CD8-positive, alpha-beta memory T cell (primary cell): Measurements from ENCODE around the gene LMO7. TPM values are rescaled to one million over a fixed set of nuclear protein-coding genes. Genes with fewer than 3 reads are reported as not detected.

Experiments
- CTCF ChIA-PET: fragments of 350-600 bp; sonication (Branson Sonifier 250); formaldehyde crosslinking; loops from one replicate; lab custom pipeline; 2021; ENCODE audit warnings: antibody characterized with exemption; lab: Charles Lee
- POLR2A ChIA-PET: fragments of 350-600 bp; sonication (Branson Sonifier 250); formaldehyde crosslinking; loops from one replicate; lab custom pipeline; 2021; ENCODE audit warnings: antibody characterized with exemption; lab: Charles Lee
- DNase-seq, 5 donors: peaks; one replicate each; pipeline versions ENCODE4 v3.0.0 to v3.0.0-alpha.2; 2020 to 2022; ENCODE audit warnings: mixed read lengths in 1 of 5
- H3K27ac ChIP-seq: one replicate; pipeline ENCODE4 v1.7.0; 2013; ENCODE audit warnings: low read depth, mild to moderate bottlenecking, low read length, moderate library complexity
- H3K27me3 ChIP-seq: 2 replicates; pipeline ENCODE4 v1.7.0; 2013; ENCODE audit warnings: low read length, mild to moderate bottlenecking; ENCODE audit not compliant: insufficient read depth, poor library complexity, severe bottlenecking
- H3K36me3 ChIP-seq: 2 replicates; pipeline ENCODE4 v1.7.0; 2013; ENCODE audit warnings: mild to moderate bottlenecking, low read length, moderate library complexity; ENCODE audit not compliant: insufficient read depth
- H3K4me1 ChIP-seq: 2 replicates; pipeline ENCODE4 v1.7.0; 2013; ENCODE audit warnings: mild to moderate bottlenecking, low read length, moderate library complexity; ENCODE audit not compliant: insufficient read depth
- H3K4me3 ChIP-seq: 2 replicates; pipeline ENCODE4 v1.7.0; 2013; ENCODE audit warnings: mild to moderate bottlenecking, low read length
- H3K9me3 ChIP-seq: 2 replicates; pipeline ENCODE4 v1.7.0; 2013; ENCODE audit warnings: mild to moderate bottlenecking, low read length
- H3K27ac Mint-ChIP-seq, 8 donors: one replicate each; pipeline ENCODE4 v1.8.0; 2020 to 2021; ENCODE audit warnings: mixed read lengths in 8 of 8, mild to moderate bottlenecking in 6 of 8, inconsistent platforms in 3 of 8, moderate library complexity in 3 of 8
- H3K27me3 Mint-ChIP-seq, 2 donors: one replicate each; pipeline ENCODE4 v1.8.0; 2020 to 2021; ENCODE audit warnings: mixed read lengths in 2 of 2, mild to moderate bottlenecking in 1 of 2, moderate library complexity in 1 of 2
- H3K36me3 Mint-ChIP-seq, 3 donors: one replicate each; pipeline ENCODE4 v1.8.0; 2020 to 2021; ENCODE audit warnings: mixed read lengths in 3 of 3, inconsistent platforms in 1 of 3, mild to moderate bottlenecking in 1 of 3
- H3K4me1 Mint-ChIP-seq, 3 donors: one replicate each; pipeline ENCODE4 v1.8.0; 2020 to 2021; ENCODE audit warnings: mixed read lengths in 3 of 3, inconsistent platforms in 1 of 3, mild to moderate bottlenecking in 1 of 3
- H3K4me3 Mint-ChIP-seq, 7 donors: one replicate each; pipeline ENCODE4 v1.8.0; 2020 to 2021; ENCODE audit warnings: mixed read lengths in 7 of 7, mild to moderate bottlenecking in 6 of 7, moderate library complexity in 4 of 7, inconsistent platforms in 2 of 7
- H3K9me3 Mint-ChIP-seq, 5 donors: one replicate each; pipeline ENCODE4 v1.8.0; 2020 to 2022; ENCODE audit warnings: mixed read lengths in 5 of 5, mild to moderate bottlenecking in 3 of 5, moderate library complexity in 2 of 5, inconsistent platforms in 1 of 5
- polyA plus RNA-seq: library from polyadenylated mRNA; unstranded; fragments of 300-500 nt; fragmentation: Illumina TruSeq; gene quantifications from one replicate; pipeline ENCODE4 v1.2.3, GENCODE V29; 2021
- total RNA-seq, 2 experiments: library from RNA; stranded (reverse); gene quantifications; one replicate each; pipeline ENCODE4 v1.2.3, GENCODE V29; 2021

LMO7 gene
- total and polyA plus RNA-seq, 3 experiments from 2014 or later: 4.6 to 4.9 (median 4.7) TPM

DNA sequence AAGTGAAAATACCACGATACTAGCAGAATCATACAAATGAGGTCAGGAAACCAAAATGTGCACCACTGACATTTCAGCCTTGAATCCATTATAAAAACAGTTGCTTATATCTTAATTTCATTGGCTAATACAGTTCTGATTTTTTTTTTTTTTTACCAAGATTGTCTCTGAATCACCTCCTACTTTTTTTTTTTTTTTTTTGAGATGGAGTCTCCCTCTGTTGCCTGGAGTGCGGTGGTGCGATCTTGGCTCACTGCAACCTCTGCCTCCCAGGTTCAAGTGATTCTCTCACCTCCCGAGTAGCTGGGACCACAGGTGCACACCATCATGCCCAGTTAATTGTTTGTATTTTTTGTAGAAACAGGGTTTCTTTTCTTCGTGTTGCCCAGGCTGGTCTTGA is 270.2 kb downstream of the LMO7 start:
- no peaks in the 10 kb centered on the region for H3K36me3 Mint-ChIP-seq
- no peak overlapping the region for H3K27ac Mint-ChIP-seq
- H3K9me3 ChIP-seq: no peaks in the 10 kb centered on the region
- H3K9me3 Mint-ChIP-seq: no peaks in the 10 kb centered on the region
- CTCF ChIA-PET: interaction anchor here (0.7 kb wide), 1 partner anchor 36 kb away, joined by 3 read pairs; no protein-coding TSS in a partner anchor
- no peak overlapping the region for H3K4me3 ChIP-seq
- H3K27ac ChIP-seq: no peak overlapping the region
- H3K4me1 ChIP-seq: no peaks in the 10 kb centered on the region
- H3K4me1 Mint-ChIP-seq: no peaks in the 10 kb centered on the region
- no peak for DNase-seq
- no peaks in the 10 kb centered on the region for H3K27me3 ChIP-seq
- POLR2A ChIA-PET: no interaction called here
- no peaks in the 10 kb centered on the region for H3K36me3 ChIP-seq
- peaks cover 1 to 19% of the 10 kb centered on the region in 2 donors for H3K27me3 Mint-ChIP-seq
- H3K4me3 Mint-ChIP-seq: no peak overlapping the region

GRCh38 chr13:75907044-75907443 is 270.9 kb downstream of the LMO7 start:
- no peak overlapping the region for H3K27ac ChIP-seq
- Mint-ChIP-seq H3K27ac (no peak overlapping the region), H3K4me3 (no peak overlapping the region), H3K9me3 (no peaks in the 10 kb centered on the region), H3K36me3 (no peaks in the 10 kb centered on the region), H3K27me3 (peaks cover 1 to 15% of the 10 kb centered on the region in 2 donors), H3K4me1 (no peaks in the 10 kb centered on the region)
- no peaks in the 10 kb centered on the region for H3K36me3 ChIP-seq
- ChIA-PET CTCF (interaction anchor here (0.7 kb wide), 1 partner anchor 36 kb away, joined by 3 read pairs; no protein-coding TSS in a partner anchor), POLR2A (no interaction called here)
- no peaks in the 10 kb centered on the region for H3K27me3 ChIP-seq
- H3K4me1 ChIP-seq: no peaks in the 10 kb centered on the region
- no peak for DNase-seq
- no peaks in the 10 kb centered on the region for H3K9me3 ChIP-seq
- no peak overlapping the region for H3K4me3 ChIP-seq

GRCh38 chr13:75908141-75908540 is 272.0 kb downstream of the LMO7 start:
- Mint-ChIP-seq H3K27me3 (peaks cover 1 to 15% of the 10 kb centered on the region in 2 donors), H3K27ac (no peak overlapping the region), H3K4me1 (no peaks in the 10 kb centered on the region), H3K9me3 (no peaks in the 10 kb centered on the region), H3K4me3 (no peak overlapping the region), H3K36me3 (no peaks in the 10 kb centered on the region)
- no peak for DNase-seq
- ChIA-PET POLR2A (no interaction called here), CTCF (interaction anchor here (1.2 kb wide), 1 partner anchor 15 kb away, joined by 3 read pairs; no protein-coding TSS in a partner anchor)
- Histone ChIP-seq H3K4me3 (no peak overlapping the region), H3K27ac (no peak overlapping the region), H3K9me3 (no peaks in the 10 kb centered on the region), H3K4me1 (no peaks in the 10 kb centered on the region), H3K36me3 (no peaks in the 10 kb centered on the region), H3K27me3 (no peaks in the 10 kb centered on the region)

Other genes with a start within 250 kb of the LMO7 start
- gene TBC1D4, start 154.2 kb upstream of the LMO7 start, total RNA-seq: 10 to 100 TPM; 45.7 to 50.8 TPM
- gene TBC1D4, start 154.2 kb upstream of the LMO7 start, polyA plus RNA-seq: 10.7 TPM
- 100 to 1,000 TPM; 107 to 125 TPM for gene COMMD6, start 98.5 kb upstream of the LMO7 start, total RNA-seq
- gene COMMD6, start 98.5 kb upstream of the LMO7 start, polyA plus RNA-seq: 573 TPM
- gene UCHL3, start 86.5 kb upstream of the LMO7 start, total RNA-seq: 10 to 100 TPM; 37.1 to 38.3 TPM
- 47.3 TPM for gene UCHL3, start 86.5 kb upstream of the LMO7 start, polyA plus RNA-seq